Lower leg skin (tissue), 4 donors: ENCODE data around the gene ARHGAP10. TPM values are rescaled to one million over a fixed set of nuclear protein-coding genes. Genes with fewer than 3 reads are reported as not detected.
A peak's percentile ranks its signal among the peaks of the same experiment; 100 is the strongest.

Experiments
- DNase-seq, 2 donors: peaks; one replicate each; pipeline ENCODE4 v3.0.0-alpha.2; 2019; ENCODE audit warnings: low spot score in 2 of 2
- H3K4me3 ChIP-seq: fragments of 200-600 bp; sonication (generic); 2 replicates; pipeline ENCODE4 v1.5.1; 2017; ENCODE audit warnings: mild to moderate bottlenecking, low read depth; ENCODE audit not compliant: poor library complexity, severe bottlenecking
- CTCF ChIP-seq, 3 donors: fragments of 450-650 bp; IDR thresholded peaks; one replicate each; pipeline ENCODE4 v1.5.1; 2016; ENCODE audit warnings: antibody characterized with exemption in 3 of 3, mild to moderate bottlenecking in 3 of 3, moderate library complexity in 2 of 3
- POLR2A ChIP-seq, 2 donors: fragments of 450-650 bp; IDR thresholded peaks; one replicate each; pipeline ENCODE4 v1.6.1; 2016 to 2017; ENCODE audit warnings: antibody characterized with exemption in 2 of 2, mild to moderate bottlenecking in 1 of 2, moderate library complexity in 1 of 2
- WGBS, 2 donors: methylation state at CpG; one replicate each; pipeline ENCODE4 v1.1.5; 2018; 5-methylcytosine and 5-hydroxymethylcytosine counted together
- intact Hi-C: fragments of 100-400 bp; cut with DNase I; formaldehyde crosslinking; loops from one replicate; pipeline ENCODE4 v1.15.0; 2023; ENCODE audit warnings: low total_unique reads
- total RNA-seq, 4 donors: library from RNA; depleted of rRNA; stranded (reverse); fragments of >200 nt; gene quantifications; one replicate each; pipeline ENCODE4 v1.1.0, GENCODE V29; 2016

ARHGAP10 gene
- total RNA-seq, 4 donors from 2014 or later, result 30.6 to 45.8 (median 37.9) TPM

GRCh38 chr4:147733716-147734344 lies 1.9 kb downstream of the ARHGAP10 start:
- TF ChIP-seq CTCF (IDR thresholded peaks at IDR 0.05), result no peak
- no peak for TF ChIP-seq POLR2A (IDR thresholded peaks at IDR 0.05)
- WGBS, 2 donors, result 35 to 44% methylated on average over 5 of the region's 5 CpGs
- peak in 1 of 2 donors; percentile 26 for DNase-seq
- peak overlapping the region; percentile 55 for H3K4me3 ChIP-seq
- intact Hi-C loops, result no loop called here

- no peak for DNase-seq
- H3K4me3 ChIP-seq, result no peak overlapping the region
- intact Hi-C loops, result no loop called here
- no peak for TF ChIP-seq POLR2A (IDR thresholded peaks at IDR 0.05)
- TF ChIP-seq CTCF (IDR thresholded peaks at IDR 0.05), result no peak
- WGBS, 2 donors, result 60 to 67% methylated on average over 3 of the region's 3 CpGs
Observed at GRCh38 chr4:147734496-147734895, 2.6 kb downstream of the ARHGAP10 start.

- TF ChIP-seq CTCF (IDR thresholded peaks at IDR 0.05) (no peak), POLR2A (IDR thresholded peaks at IDR 0.05) (no peak)
- no peak overlapping the region for H3K4me3 ChIP-seq
- WGBS, 2 donors, result 73 to 75% methylated on average over 6 of the region's 6 CpGs
- DNase-seq, result no peak
- intact Hi-C loops, result no loop called here
Observed at GRCh38 chr4:147735413-147736301, 3.8 kb downstream of the ARHGAP10 start.

- WGBS, 2 donors, result 62% methylated on average over 3 of the region's 3 CpGs
- intact Hi-C loops, result no loop called here
- no peak overlapping the region for H3K4me3 ChIP-seq
- DNase-seq, result no peak
- TF ChIP-seq POLR2A (IDR thresholded peaks at IDR 0.05) (no peak), CTCF (IDR thresholded peaks at IDR 0.05) (no peak)
Observed at GRCh38 chr4:147736458-147736857, 4.6 kb downstream of the ARHGAP10 start.

- 69 to 75% methylated on average over 2 of the region's 2 CpGs for WGBS, 2 donors
Observed at GRCh38 chr4:147737623-147738022, 5.7 kb downstream of the ARHGAP10 start.

More at GRCh38 chr4:147737623-147738022, 5.7 kb downstream of the ARHGAP10 start:
- TF ChIP-seq CTCF (IDR thresholded peaks at IDR 0.05) (no peak), POLR2A (IDR thresholded peaks at IDR 0.05) (no peak)
- H3K4me3 ChIP-seq, result no peak overlapping the region
- intact Hi-C loops, result no loop called here
- DNase-seq, result no peak
